Loucy (cell line): ENCODE results near the gene VAV1.

Experiments
- H2AFZ ChIP-seq: fragments of 200-600 bp; sonication (generic); 2 replicates; pipeline ENCODE4 v1.6.0; 2016; ENCODE audit warnings: antibody characterized with exemption, mild to moderate bottlenecking, low read length, moderate library complexity
- H3F3A ChIP-seq: fragments of 200-600 bp; 2 replicates; pipeline ENCODE4 v1.6.0; 2016; ENCODE audit warnings: antibody characterized with exemption, low read depth, mild to moderate bottlenecking
- H3K27me3 ChIP-seq: fragments of 200-600 bp; sonication (generic); 2 replicates; pipeline ENCODE4 v1.6.1; 2014; ENCODE audit warnings: low read length, mild to moderate bottlenecking; ENCODE audit not compliant: insufficient read depth, poor library complexity, severe bottlenecking
- H3K36me3 ChIP-seq: fragments of 200-600 bp; sonication (generic); 2 replicates; pipeline ENCODE4 v1.6.1; 2016; ENCODE audit warnings: low read length; ENCODE audit not compliant: insufficient read depth
- H3K4me1 ChIP-seq: fragments of 200-600 bp; sonication (generic); 2 replicates; pipeline ENCODE4 v1.5.1; 2014; ENCODE audit warnings: low read length, mild to moderate bottlenecking; ENCODE audit not compliant: insufficient read depth, poor library complexity, severe bottlenecking
- H3K4me2 ChIP-seq: fragments of 200-600 bp; sonication (generic); 2 replicates; pipeline ENCODE4 v1.6.0; 2014; ENCODE audit warnings: antibody characterized with exemption, low read length, low read depth, mild to moderate bottlenecking; ENCODE audit not compliant: poor library complexity, severe bottlenecking
- H3K4me3 ChIP-seq: fragments of 200-600 bp; sonication (generic); 2 replicates; pipeline ENCODE4 v1.5.1; 2014; ENCODE audit warnings: low read length, mild to moderate bottlenecking, mixed read lengths; ENCODE audit not compliant: poor library complexity, severe bottlenecking
- H3K79me2 ChIP-seq: fragments of 200-600 bp; sonication (generic); 2 replicates; pipeline ENCODE4 v1.6.1; 2014; ENCODE audit warnings: low read length; ENCODE audit not compliant: insufficient read depth
- H3K9ac ChIP-seq: fragments of 200-600 bp; sonication (generic); 2 replicates; pipeline ENCODE4 v1.6.0; 2014; ENCODE audit warnings: mild to moderate bottlenecking, low read depth, low read length, moderate library complexity; ENCODE audit not compliant: poor library complexity, severe bottlenecking
- H3K9me2 ChIP-seq: fragments of 200-600 bp; sonication (generic); replicated peaks from 2 replicates; pipeline ENCODE4 v1.6.1; 2016; ENCODE audit warnings: low read depth, low read length, mixed read lengths
- H3K9me3 ChIP-seq: fragments of 200-600 bp; sonication (generic); 2 replicates; pipeline ENCODE4 v1.6.1; 2014; ENCODE audit warnings: mild to moderate bottlenecking, antibody characterized with exemption, low read length, low read depth; ENCODE audit not compliant: insufficient read depth
- H4K20me1 ChIP-seq: fragments of 200-600 bp; sonication (generic); 2 replicates; pipeline ENCODE4 v1.6.0; 2014; ENCODE audit warnings: antibody characterized with exemption, low read length, mild to moderate bottlenecking; ENCODE audit not compliant: insufficient read depth, poor library complexity, severe bottlenecking
- EZH2phosphoT487 ChIP-seq: fragments of 200-600 bp; IDR thresholded peaks from 2 replicates; pipeline ENCODE4 v1.6.1; 2018; ENCODE audit warnings: antibody characterized with exemption, mild to moderate bottlenecking, moderate library complexity, borderline replicate concordance
- TF ChIP-seq, protein P1 (sequence below): fragments of 200-600 bp; sonication (generic); conservative IDR thresholded peaks from 2 replicates; pipeline ENCODE4 v1.5.1; 2014; ENCODE audit warnings: mild to moderate bottlenecking, antibody characterized with exemption, low read length

The VAV1 gene

GRCh38 chr19:6809262-6809661, 36.8 kb downstream of the VAV1 start:
- Histone ChIP-seq H3F3A (no peaks in the 10 kb centered on the region), H3K9ac (no peak overlapping the region), H3K27me3 (no peaks in the 10 kb centered on the region), H3K36me3 (peaks cover 31% of the 10 kb centered on the region; the same call in 1 of the 2 replicates), H3K4me2 (no peak overlapping the region), H3K9me3 (no peaks in the 10 kb centered on the region), H4K20me1 (peaks cover 55% of the 10 kb centered on the region), H3K4me3 (no peak overlapping the region), H2AFZ (no peak overlapping the region), H3K4me1 (peaks cover 10% of the 10 kb centered on the region), H3K79me2 (peaks cover 97% of the 10 kb centered on the region), H3K9me2 (no peaks in the 10 kb centered on the region)
- TF ChIP-seq EZH2phosphoT487: no peak
- TF ChIP-seq, protein P1, sequence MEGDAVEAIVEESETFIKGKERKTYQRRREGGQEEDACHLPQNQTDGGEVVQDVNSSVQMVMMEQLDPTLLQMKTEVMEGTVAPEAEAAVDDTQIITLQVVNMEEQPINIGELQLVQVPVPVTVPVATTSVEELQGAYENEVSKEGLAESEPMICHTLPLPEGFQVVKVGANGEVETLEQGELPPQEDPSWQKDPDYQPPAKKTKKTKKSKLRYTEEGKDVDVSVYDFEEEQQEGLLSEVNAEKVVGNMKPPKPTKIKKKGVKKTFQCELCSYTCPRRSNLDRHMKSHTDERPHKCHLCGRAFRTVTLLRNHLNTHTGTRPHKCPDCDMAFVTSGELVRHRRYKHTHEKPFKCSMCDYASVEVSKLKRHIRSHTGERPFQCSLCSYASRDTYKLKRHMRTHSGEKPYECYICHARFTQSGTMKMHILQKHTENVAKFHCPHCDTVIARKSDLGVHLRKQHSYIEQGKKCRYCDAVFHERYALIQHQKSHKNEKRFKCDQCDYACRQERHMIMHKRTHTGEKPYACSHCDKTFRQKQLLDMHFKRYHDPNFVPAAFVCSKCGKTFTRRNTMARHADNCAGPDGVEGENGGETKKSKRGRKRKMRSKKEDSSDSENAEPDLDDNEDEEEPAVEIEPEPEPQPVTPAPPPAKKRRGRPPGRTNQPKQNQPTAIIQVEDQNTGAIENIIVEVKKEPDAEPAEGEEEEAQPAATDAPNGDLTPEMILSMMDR: no peak

DNA sequence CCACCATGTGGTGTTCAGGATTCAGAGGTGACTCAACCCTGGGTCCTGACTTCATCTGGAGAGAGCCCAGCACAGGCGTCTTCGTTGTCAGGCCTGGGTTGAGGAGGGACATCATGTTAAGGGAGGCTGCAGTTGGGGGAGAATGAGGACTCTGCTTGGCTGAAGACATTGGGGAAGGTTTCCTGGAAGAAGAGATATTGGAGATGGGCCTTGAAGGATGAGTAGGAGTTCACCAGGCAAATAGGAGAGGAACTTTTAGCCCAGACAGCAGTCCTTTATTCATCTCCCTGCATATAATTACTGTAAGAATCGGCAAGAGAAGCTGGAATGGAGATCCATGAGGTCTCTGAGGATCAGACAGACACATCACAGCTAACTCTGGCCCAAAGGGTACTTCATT, 38.9 kb downstream of the VAV1 start:
- H3K9ac ChIP-seq: no peak overlapping the region
- TF ChIP-seq EZH2phosphoT487: no peak
- TF ChIP-seq, protein P1: no peak
- H3K4me1 ChIP-seq: peaks cover 10% of the 10 kb centered on the region
- peaks cover 39% of the 10 kb centered on the region; the same call in 1 of the 2 replicates for H3K36me3 ChIP-seq
- H3F3A ChIP-seq: no peaks in the 10 kb centered on the region
- H4K20me1 ChIP-seq: peaks cover 61% of the 10 kb centered on the region
- no peak overlapping the region for H3K4me3 ChIP-seq
- H3K4me2 ChIP-seq: no peak overlapping the region
- no peaks in the 10 kb centered on the region for H3K9me2 ChIP-seq
- H2AFZ ChIP-seq: no peak overlapping the region
- no peaks in the 10 kb centered on the region for H3K9me3 ChIP-seq
- no peaks in the 10 kb centered on the region for H3K27me3 ChIP-seq
- peaks cover 98% of the 10 kb centered on the region for H3K79me2 ChIP-seq

DNA sequence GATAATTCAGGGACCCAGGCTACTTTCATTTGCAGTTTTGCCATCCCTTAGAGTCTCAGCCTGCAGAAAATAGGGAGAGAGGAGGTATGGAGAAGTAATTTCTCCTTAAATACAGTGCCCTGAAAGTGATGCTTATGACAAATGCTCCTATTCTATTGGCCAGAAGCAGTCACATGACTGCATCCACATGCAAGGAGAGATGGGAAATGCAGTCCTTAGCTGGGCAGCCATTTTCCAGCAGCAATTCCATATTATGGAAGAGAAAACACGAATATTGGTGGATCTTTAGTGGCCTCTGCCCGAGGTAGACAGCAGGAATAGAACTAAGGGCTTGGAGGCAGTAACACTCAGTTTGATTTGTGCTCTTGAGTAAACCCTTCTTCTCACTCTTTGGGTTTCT, 39.4 kb downstream of the VAV1 start:
- Histone ChIP-seq H3K9me2 (no peaks in the 10 kb centered on the region), H3K9ac (no peak overlapping the region), H3K27me3 (no peaks in the 10 kb centered on the region), H3K9me3 (no peaks in the 10 kb centered on the region), H3K4me3 (no peak overlapping the region), H4K20me1 (peaks cover 56% of the 10 kb centered on the region), H2AFZ (no peak overlapping the region), H3K36me3 (peaks cover 37% of the 10 kb centered on the region; the same call in 1 of the 2 replicates), H3K4me1 (peaks cover 7% of the 10 kb centered on the region), H3K79me2 (peaks cover 98% of the 10 kb centered on the region), H3F3A (no peaks in the 10 kb centered on the region), H3K4me2 (no peak overlapping the region)
- TF ChIP-seq, protein P1: no peak
- TF ChIP-seq EZH2phosphoT487: no peak
